SU-DHL-6 (cell line): ENCODE measurements around the gene RGS7.

ENCODE experiments used
- H2AFZ ChIP-seq: fragments of 200-600 bp; sonication (generic); 2 replicates; pipeline ENCODE4 v1.6.1; 2014; ENCODE audit warnings: low read depth, mild to moderate bottlenecking, moderate library complexity, mixed read lengths, antibody characterized with exemption, low read length; ENCODE audit not compliant: severe bottlenecking
- H3F3A ChIP-seq: fragments of 200-600 bp; shearing (Covaris generic); 2 replicates; pipeline ENCODE4 v1.6.0; 2016; ENCODE audit warnings: antibody characterized with exemption, mild to moderate bottlenecking; ENCODE audit not compliant: insufficient read depth
- H3K27ac ChIP-seq: fragments of 200-600 bp; sonication (generic); 2 replicates; pipeline ENCODE4 v1.5.1; 2016; ENCODE audit warnings: low read depth, mild to moderate bottlenecking, low read length, moderate library complexity, mixed read lengths
- H3K27me3 ChIP-seq: fragments of 200-600 bp; sonication (generic), shearing (Covaris generic); 2 replicates; pipeline ENCODE4 v1.6.0; 2014; ENCODE audit warnings: mild to moderate bottlenecking, low read length
- H3K36me3 ChIP-seq: fragments of 200-600 bp; sonication (generic); 2 replicates; pipeline ENCODE4 v1.6.1; 2014; ENCODE audit warnings: mild to moderate bottlenecking, low read length, mixed read lengths
- H3K4me2 ChIP-seq: fragments of 300-600, 200-600 bp; shearing (Covaris generic), sonication (generic); 2 replicates; pipeline ENCODE4 v1.6.0; 2014; ENCODE audit warnings: low read length, low read depth, mild to moderate bottlenecking; ENCODE audit not compliant: poor library complexity, severe bottlenecking
- H3K4me3 ChIP-seq: fragments of 200-600 bp; sonication (generic); 2 replicates; pipeline ENCODE4 v1.5.1; 2014; ENCODE audit warnings: antibody characterized with exemption, low read length, mild to moderate bottlenecking, mixed read lengths; ENCODE audit not compliant: insufficient read depth, poor library complexity, severe bottlenecking
- H3K79me2 ChIP-seq: fragments of 200-600 bp; sonication (generic); 2 replicates; pipeline ENCODE4 v1.6.1; 2014; ENCODE audit warnings: mild to moderate bottlenecking, low read length, moderate library complexity; ENCODE audit not compliant: insufficient read depth
- H3K9ac ChIP-seq: fragments of 200-600 bp; sonication (generic); 2 replicates; pipeline ENCODE4 v1.7.0; 2014; ENCODE audit warnings: mild to moderate bottlenecking, low read length
- H3K9me2 ChIP-seq: fragments of 200-600 bp; sonication (generic); replicated peaks from 2 replicates; pipeline ENCODE4 v1.6.1; 2014; ENCODE audit warnings: low read length; ENCODE audit not compliant: insufficient read depth
- H3K9me3 ChIP-seq: fragments of 200-600 bp; sonication (generic); 2 replicates; pipeline ENCODE4 v1.6.1; 2014; ENCODE audit warnings: low read length, mixed read lengths; ENCODE audit not compliant: insufficient read depth
- H4K20me1 ChIP-seq: fragments of 200-600 bp; sonication (generic); 2 replicates; pipeline ENCODE4 v1.6.1; 2014; ENCODE audit warnings: low read depth, mild to moderate bottlenecking, antibody characterized with exemption, low read length, moderate library complexity, mixed read lengths
- EZH2phosphoT487 ChIP-seq: fragments of 200-600 bp; sonication (generic), shearing (Covaris generic); conservative IDR thresholded peaks from 2 replicates; pipeline ENCODE4 v1.6.1; 2018; ENCODE audit warnings: mild to moderate bottlenecking, antibody characterized with exemption, low read length, moderate library complexity, mixed read lengths
- TF ChIP-seq, protein P1 (sequence below): fragments of 200-600 bp; sonication (generic); IDR thresholded peaks from one replicate; pipeline ENCODE4 v1.5.1; 2017; ENCODE audit warnings: antibody characterized with exemption, mild to moderate bottlenecking, low read length, moderate library complexity; ENCODE audit not compliant: insufficient read depth, poor library complexity, severe bottlenecking

RGS7 gene

DNA sequence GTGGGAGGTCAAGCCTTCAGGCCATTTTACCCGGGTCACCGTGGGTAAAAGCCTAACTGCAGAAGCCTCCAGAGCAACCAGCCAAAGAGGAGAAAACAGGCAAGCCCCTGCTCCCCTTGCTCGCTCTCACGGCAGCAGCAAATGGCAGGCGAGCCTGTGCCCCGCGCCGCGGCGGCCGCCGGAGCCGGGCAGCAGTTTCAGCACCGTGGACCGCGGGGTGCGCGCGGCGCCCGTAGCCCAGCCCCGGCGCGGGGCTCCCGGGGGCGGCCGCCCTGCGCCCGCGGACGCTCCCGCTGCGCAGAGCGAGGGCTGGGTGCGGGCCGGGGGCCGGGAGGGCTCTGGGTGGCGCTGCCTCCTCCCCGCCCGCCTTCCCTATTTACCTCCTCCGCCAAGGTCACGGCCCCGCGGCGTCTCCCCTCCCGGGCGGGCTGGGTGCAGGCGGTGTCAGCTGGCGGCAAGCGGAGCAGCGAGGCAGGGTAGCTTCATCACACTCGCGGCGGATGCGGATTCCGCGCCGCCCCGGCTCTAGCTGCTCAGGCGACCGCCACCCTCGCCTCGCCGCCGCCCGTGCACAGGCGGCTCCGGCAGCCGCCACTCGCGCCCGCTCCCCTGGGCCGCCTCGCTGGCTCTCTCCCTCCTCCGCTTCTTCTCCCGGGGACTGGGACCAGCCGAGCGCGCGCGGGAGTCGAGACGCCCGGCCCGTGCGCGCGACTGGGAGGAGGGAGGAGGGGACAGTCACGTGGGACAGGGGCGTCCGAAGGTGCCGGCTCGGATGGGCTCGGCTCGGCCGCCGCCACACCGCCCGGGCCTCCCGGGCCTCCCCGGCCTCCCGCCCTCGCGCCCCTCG lies at the start of gene RGS7:
Gene RGS7 (minus strand): TSS at position 687 of the 847 bp plus-strand sequence.
- Histone ChIP-seq H3K27me3 (no peaks in the 10 kb centered on the region), H3F3A (no peaks in the 10 kb centered on the region), H4K20me1 (no peaks in the 10 kb centered on the region), H3K36me3 (no peaks in the 10 kb centered on the region), H3K4me3 (peak within 1 kb of the TSS; percentile 18), H2AFZ (no peak within 1 kb of the TSS), H3K9ac (no peak within 1 kb of the TSS), H3K9me3 (no peaks in the 10 kb centered on the region), H3K4me2 (peak within 1 kb of the TSS; percentile 24), H3K79me2 (no peaks in the 10 kb centered on the region), H3K9me2 (no peaks in the 10 kb centered on the region), H3K27ac (no peak within 1 kb of the TSS)
- TF ChIP-seq, protein P1, sequence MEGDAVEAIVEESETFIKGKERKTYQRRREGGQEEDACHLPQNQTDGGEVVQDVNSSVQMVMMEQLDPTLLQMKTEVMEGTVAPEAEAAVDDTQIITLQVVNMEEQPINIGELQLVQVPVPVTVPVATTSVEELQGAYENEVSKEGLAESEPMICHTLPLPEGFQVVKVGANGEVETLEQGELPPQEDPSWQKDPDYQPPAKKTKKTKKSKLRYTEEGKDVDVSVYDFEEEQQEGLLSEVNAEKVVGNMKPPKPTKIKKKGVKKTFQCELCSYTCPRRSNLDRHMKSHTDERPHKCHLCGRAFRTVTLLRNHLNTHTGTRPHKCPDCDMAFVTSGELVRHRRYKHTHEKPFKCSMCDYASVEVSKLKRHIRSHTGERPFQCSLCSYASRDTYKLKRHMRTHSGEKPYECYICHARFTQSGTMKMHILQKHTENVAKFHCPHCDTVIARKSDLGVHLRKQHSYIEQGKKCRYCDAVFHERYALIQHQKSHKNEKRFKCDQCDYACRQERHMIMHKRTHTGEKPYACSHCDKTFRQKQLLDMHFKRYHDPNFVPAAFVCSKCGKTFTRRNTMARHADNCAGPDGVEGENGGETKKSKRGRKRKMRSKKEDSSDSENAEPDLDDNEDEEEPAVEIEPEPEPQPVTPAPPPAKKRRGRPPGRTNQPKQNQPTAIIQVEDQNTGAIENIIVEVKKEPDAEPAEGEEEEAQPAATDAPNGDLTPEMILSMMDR: no peak
- no peak for TF ChIP-seq EZH2phosphoT487

DNA sequence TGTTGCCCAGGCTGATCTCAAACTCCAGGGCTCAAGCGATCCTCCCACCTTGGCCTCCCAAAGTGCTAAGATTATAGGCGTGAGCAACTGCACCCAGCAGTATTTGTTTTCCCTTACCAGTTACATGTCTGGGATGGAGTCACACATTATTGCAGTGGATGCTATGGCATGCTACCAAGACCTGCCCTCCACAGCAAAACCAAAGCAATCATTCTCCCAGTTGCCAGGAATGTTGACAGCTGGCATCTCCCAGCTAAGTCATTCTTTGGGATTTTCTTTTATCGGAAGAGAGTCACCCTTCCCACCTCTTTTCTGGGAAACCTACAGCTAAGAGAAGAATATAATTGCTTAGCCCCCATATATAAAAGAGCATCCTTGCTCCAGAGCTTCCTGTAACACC lies 49.4 kb upstream of the RGS7 start:
- TF ChIP-seq, protein P1: no peak
- TF ChIP-seq EZH2phosphoT487: no peak
- Histone ChIP-seq H3K27ac (no peak overlapping the region), H3K4me2 (no peak overlapping the region)

DNA sequence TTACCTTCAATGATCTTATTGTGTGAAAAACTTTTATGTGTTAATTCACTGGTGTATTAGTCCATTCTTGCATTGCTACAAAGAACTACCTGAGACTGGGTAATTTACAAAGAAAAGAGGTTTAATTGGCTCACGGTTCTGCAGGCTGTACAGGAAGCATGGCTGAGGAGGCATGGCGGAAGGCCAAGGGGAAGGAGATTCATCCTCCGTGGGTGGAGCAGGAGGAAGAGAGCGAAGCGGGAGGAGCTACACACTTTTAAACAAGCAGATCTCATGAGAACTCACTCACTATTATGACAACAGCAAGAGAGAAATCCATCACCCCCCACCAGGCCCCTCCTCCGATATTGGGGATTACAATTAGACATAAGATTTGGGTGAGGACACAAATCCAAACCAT lies 44.2 kb upstream of the RGS7 start:
- Histone ChIP-seq H4K20me1 (no peaks in the 10 kb centered on the region), H2AFZ (no peak overlapping the region), H3K79me2 (no peaks in the 10 kb centered on the region), H3K27ac (no peak overlapping the region), H3K4me3 (no peak overlapping the region), H3K36me3 (no peaks in the 10 kb centered on the region), H3F3A (no peaks in the 10 kb centered on the region), H3K9ac (no peak overlapping the region), H3K4me2 (no peak overlapping the region), H3K27me3 (no peaks in the 10 kb centered on the region), H3K9me3 (no peaks in the 10 kb centered on the region), H3K9me2 (no peaks in the 10 kb centered on the region)
- no peak for TF ChIP-seq EZH2phosphoT487
- TF ChIP-seq, protein P1: no peak

More for the DNA sequence above, 49.4 kb upstream of the RGS7 start:
- H3K36me3 ChIP-seq: no peaks in the 10 kb centered on the region
- H3K9me3 ChIP-seq: no peaks in the 10 kb centered on the region
- H4K20me1 ChIP-seq: no peaks in the 10 kb centered on the region
- H3K9ac ChIP-seq: no peak overlapping the region
- H2AFZ ChIP-seq: no peak overlapping the region
- no peak overlapping the region for H3K4me3 ChIP-seq
- no peaks in the 10 kb centered on the region for H3K27me3 ChIP-seq
- H3K79me2 ChIP-seq: no peaks in the 10 kb centered on the region
- H3F3A ChIP-seq: no peaks in the 10 kb centered on the region
- no peaks in the 10 kb centered on the region for H3K9me2 ChIP-seq
